OCI-LY3 (cell line): ENCODE measurements around the gene CACNB4.

Experiments
- H2AFZ ChIP-seq: fragments of 200-600, 300-600 bp; shearing (Covaris generic); 2 replicates; pipeline ENCODE4 v1.6.0; 2014; ENCODE audit warnings: antibody characterized with exemption, low read depth, low read length
- H3K27ac ChIP-seq: fragments of 200-600, 300-600 bp; sonication (generic); 2 replicates; pipeline ENCODE4 v1.5.1; 2014; ENCODE audit warnings: mild to moderate bottlenecking, low read length, moderate library complexity, mixed read lengths
- H3K27me3 ChIP-seq: fragments of 200-600, 300-600 bp; sonication (generic); 2 replicates; pipeline ENCODE4 v1.6.1; 2014; ENCODE audit warnings: low read depth, low read length, mixed read lengths
- H3K36me3 ChIP-seq: fragments of 200-600, 300-600 bp; sonication (generic); replicated peaks from 2 replicates; pipeline ENCODE3; 2014; ENCODE audit warnings: low read depth, low read length, mixed read lengths
- H3K4me1 ChIP-seq: fragments of 300-600, 200-600 bp; sonication (generic); 2 replicates; pipeline ENCODE4 v1.6.1; 2014; ENCODE audit warnings: low read length, mixed read lengths
- H3K4me2 ChIP-seq: fragments of 200-600, 300-600 bp; sonication (generic); 2 replicates; pipeline ENCODE4 v1.6.1; 2014; ENCODE audit warnings: low read length, mixed read lengths
- H3K4me3 ChIP-seq: fragments of 300-600, 200-600 bp; sonication (generic); 2 replicates; pipeline ENCODE4 v1.5.1; 2014; ENCODE audit warnings: antibody characterized with exemption, mild to moderate bottlenecking, low read length, moderate library complexity
- H3K79me2 ChIP-seq: fragments of 300-600, 200-600 bp; shearing (Covaris generic); 2 replicates; pipeline ENCODE4 v1.6.1; 2014; ENCODE audit warnings: mild to moderate bottlenecking, low read length, mixed read lengths
- H3K9ac ChIP-seq: fragments of 300-600, 200-600 bp; shearing (Covaris generic); 2 replicates; pipeline ENCODE4 v1.6.0; 2014; ENCODE audit warnings: mild to moderate bottlenecking, low read length, moderate library complexity
- H3K9me3 ChIP-seq: fragments of 200-600, 300-600 bp; shearing (Covaris generic); 2 replicates; pipeline ENCODE4 v1.6.1; 2014; ENCODE audit warnings: low read length, mixed read lengths; ENCODE audit not compliant: insufficient read depth
- H4K20me1 ChIP-seq: fragments of 200-600, 300-600 bp; sonication (generic); 2 replicates; pipeline ENCODE4 v1.6.1; 2016; ENCODE audit warnings: low read length, mixed read lengths; ENCODE audit not compliant: insufficient read depth
- CTCF ChIP-seq: fragments of 200-600, 300-600 bp; sonication (generic); IDR thresholded peaks from 2 replicates; pipeline ENCODE4 v1.5.1; 2014; ENCODE audit warnings: antibody characterized with exemption, low read length, low read depth
- EZH2phosphoT487 ChIP-seq: fragments of 200-600 bp; shearing (Covaris generic); IDR thresholded peaks from 2 replicates; pipeline ENCODE4 v1.6.1; 2018; ENCODE audit warnings: antibody characterized with exemption, mixed run types, low read depth

The CACNB4 gene

GRCh38 chr2:151914989-151915628 is 183.7 kb downstream of the CACNB4 start:
- no peaks in the 10 kb centered on the region for H3K36me3 ChIP-seq
- H4K20me1 ChIP-seq, result no peaks in the 10 kb centered on the region
- no peak overlapping the region for H3K4me3 ChIP-seq
- H3K79me2 ChIP-seq, result no peaks in the 10 kb centered on the region
- peaks cover 5% of the 10 kb centered on the region for H3K27me3 ChIP-seq
- H2AFZ ChIP-seq, result no peak overlapping the region
- no peaks in the 10 kb centered on the region for H3K4me1 ChIP-seq
- no peak overlapping the region for H3K27ac ChIP-seq
- no peak overlapping the region for H3K9ac ChIP-seq
- TF ChIP-seq CTCF (no peak), EZH2phosphoT487 (no peak)
- H3K4me2 ChIP-seq, result no peak overlapping the region
- H3K9me3 ChIP-seq, result no peaks in the 10 kb centered on the region

GRCh38 chr2:151908204-151908882 is 190.5 kb downstream of the CACNB4 start:
- Histone ChIP-seq H3K4me2 (no peak overlapping the region), H3K79me2 (no peaks in the 10 kb centered on the region), H3K27me3 (no peaks in the 10 kb centered on the region)

GRCh38 chr2:151907286-151908203 is 191.3 kb downstream of the CACNB4 start:
- no peak overlapping the region for H3K4me2 ChIP-seq
- H3K79me2 ChIP-seq, result no peaks in the 10 kb centered on the region
- no peaks in the 10 kb centered on the region for H3K27me3 ChIP-seq
- H4K20me1 ChIP-seq, result no peaks in the 10 kb centered on the region
- H2AFZ ChIP-seq, result no peak overlapping the region
- H3K27ac ChIP-seq, result no peak overlapping the region
- H3K4me3 ChIP-seq, result no peak overlapping the region
- no peaks in the 10 kb centered on the region for H3K9me3 ChIP-seq
- TF ChIP-seq EZH2phosphoT487 (no peak), CTCF (no peak)
- H3K4me1 ChIP-seq, result peaks cover 27% of the 10 kb centered on the region
- no peak overlapping the region for H3K9ac ChIP-seq
- no peaks in the 10 kb centered on the region for H3K36me3 ChIP-seq

More at GRCh38 chr2:151908204-151908882, 190.5 kb downstream of the CACNB4 start:
- H3K4me3 ChIP-seq, result no peak overlapping the region
- no peaks in the 10 kb centered on the region for H3K9me3 ChIP-seq
- no peaks in the 10 kb centered on the region for H4K20me1 ChIP-seq
- no peaks in the 10 kb centered on the region for H3K36me3 ChIP-seq
- TF ChIP-seq EZH2phosphoT487 (no peak), CTCF (no peak)
- H3K4me1 ChIP-seq, result peaks cover 27% of the 10 kb centered on the region
- H3K9ac ChIP-seq, result no peak overlapping the region
- no peak overlapping the region for H2AFZ ChIP-seq
- no peak overlapping the region for H3K27ac ChIP-seq

GRCh38 chr2:151906633-151906998 is 192.2 kb downstream of the CACNB4 start:
- no peak overlapping the region; the same call in 1 of the 2 replicates for H3K27ac ChIP-seq
- H2AFZ ChIP-seq, result no peak overlapping the region
- no peaks in the 10 kb centered on the region for H3K9me3 ChIP-seq
- no peak overlapping the region for H3K9ac ChIP-seq
- H4K20me1 ChIP-seq, result no peaks in the 10 kb centered on the region
- peaks cover 27% of the 10 kb centered on the region for H3K4me1 ChIP-seq
- peak overlapping the region; percentile 43; the same call in 1 of the 2 replicates for H3K4me2 ChIP-seq
- peaks cover 6% of the 10 kb centered on the region; the same call in 1 of the 2 replicates for H3K27me3 ChIP-seq
- no peak overlapping the region for H3K4me3 ChIP-seq
- no peak for TF ChIP-seq CTCF
- no peak for TF ChIP-seq EZH2phosphoT487
- no peaks in the 10 kb centered on the region for H3K36me3 ChIP-seq
- H3K79me2 ChIP-seq, result no peaks in the 10 kb centered on the region
